Body of pancreas (tissue), 4 donors: Measurements from ENCODE around the gene ECT2L. TPM values are rescaled to one million over a fixed set of nuclear protein-coding genes. Genes with fewer than 3 reads are reported as not detected.
A peak's percentile ranks its signal among the peaks of the same experiment; 100 is the strongest.

ENCODE experiments used
- ATAC-seq: fragments of 150-250 bp; one replicate; pipeline ENCODE4 v1.9.1; 2016
- DNase-seq, 4 donors: peaks; one replicate each; pipeline ENCODE4 v3.0.0-alpha.2; 2019
- H3K27ac ChIP-seq, 4 donors: fragments of 200-600 bp; sonication (generic); 1 replicate in 3 of 4; 2 replicates in 1 of 4; pipeline versions ENCODE4 v1.5.1 to v1.6.1; 2016 to 2019; ENCODE audit warnings: mild to moderate bottlenecking in 1 of 4, mixed read lengths in 1 of 4, moderate library complexity in 1 of 4
- H3K27me3 ChIP-seq, 2 donors: fragments of 200-600 bp; sonication (generic); one replicate each; pipeline ENCODE4 v1.6.0; 2016; ENCODE audit warnings: mild to moderate bottlenecking in 1 of 2
- H3K36me3 ChIP-seq, 2 donors: fragments of 200-600 bp; sonication (generic); replicated peaks in 1 of 2; 2 replicates each; pipeline ENCODE4 v1.5.1; 2016; ENCODE audit warnings: low read depth in 2 of 2; ENCODE audit not compliant: insufficient read depth in 1 of 2
- H3K4me1 ChIP-seq: fragments of 200-600 bp; sonication (generic); one replicate; pipeline ENCODE4 v1.6.0; 2016
- H3K4me3 ChIP-seq, 2 donors: fragments of 200-600 bp; sonication (generic); 1 replicate in 1 of 2; 2 replicates in 1 of 2; pipeline ENCODE4 v1.5.1; 2016 to 2019
- H3K9me3 ChIP-seq, 3 donors: fragments of 200-600 bp; sonication (generic); 1 replicate in 2 of 3; 2 replicates in 1 of 3; pipeline ENCODE4 v1.5.1; 2016
- CTCF ChIP-seq, 7 experiments: fragments of 450-650 bp in 4 of 7; fragments of 200-600 bp in 3 of 7; sonication (generic) in 3 of 7; IDR thresholded peaks; one replicate each; pipeline ENCODE4 v1.5.1; 2016 to 2019; ENCODE audit warnings: antibody characterized with exemption in 7 of 7
- POLR2A ChIP-seq, 3 donors: fragments of 450-650 bp; IDR thresholded peaks; one replicate each; pipeline ENCODE4 v1.6.1; 2016; ENCODE audit warnings: antibody characterized with exemption in 3 of 3, mild to moderate bottlenecking in 2 of 3
- WGBS, 2 donors: methylation state at CpG; one replicate each; pipeline ENCODE4 v1.1.5; 2017; 5-methylcytosine and 5-hydroxymethylcytosine counted together
- intact Hi-C: fragments of 100-400 bp; cut with DNase I; formaldehyde crosslinking; loops from one replicate; pipeline ENCODE4 v1.15.1; 2023
- total RNA-seq, 2 donors: library from RNA; depleted of rRNA; stranded (reverse); fragments of >200 nt; gene quantifications; one replicate each; pipeline ENCODE4 v1.1.0, GENCODE V29; 2016

The ECT2L gene
- total RNA-seq, 2 donors from 2014 or later, result not detected

GRCh38 chr6:138824482-138825144, 28.7 kb downstream of the ECT2L start:
- ATAC-seq, result no peak
- DNase-seq, result no peak
- intact Hi-C loops, result no loop called here
- H3K4me3 ChIP-seq, result no peak overlapping the region
- WGBS, 2 donors, result 73 to 76% methylated on average over 11 of the region's 11 CpGs
- H3K36me3 ChIP-seq, result no peaks in the 10 kb centered on the region
- TF ChIP-seq POLR2A (IDR thresholded peaks at IDR 0.05), result no peak
- H3K4me1 ChIP-seq, result no peaks in the 10 kb centered on the region
- no peak overlapping the region for H3K27ac ChIP-seq
- H3K27me3 ChIP-seq, result no peaks in the 10 kb centered on the region
- no peaks in the 10 kb centered on the region for H3K9me3 ChIP-seq

- no peak overlapping the region for H3K27ac ChIP-seq
- H3K4me1 ChIP-seq, result peaks cover 5% of the 10 kb centered on the region
- H3K4me3 ChIP-seq, result no peak overlapping the region
- ATAC-seq (no peak), DNase-seq (no peak)
- H3K36me3 ChIP-seq, result no peaks in the 10 kb centered on the region
- H3K27me3 ChIP-seq, result no peaks in the 10 kb centered on the region
- no peaks in the 10 kb centered on the region for H3K9me3 ChIP-seq
- 65 to 74% methylated on average over 7 of the region's 7 CpGs for WGBS, 2 donors
- TF ChIP-seq CTCF (IDR thresholded peaks at IDR 0.05), result no peak
- TF ChIP-seq POLR2A (IDR thresholded peaks at IDR 0.05), result no peak
- intact Hi-C loops, result no loop called here
These were observed 34.4 kb downstream of the ECT2L start for GRCh38 chr6:138830248-138830647.

- Histone ChIP-seq H3K4me3 (no peak overlapping the region), H3K36me3 (no peaks in the 10 kb centered on the region), H3K4me1 (peaks cover 5% of the 10 kb centered on the region), H3K27me3 (no peaks in the 10 kb centered on the region), H3K27ac (no peak overlapping the region), H3K9me3 (no peaks in the 10 kb centered on the region)
- TF ChIP-seq CTCF (IDR thresholded peaks at IDR 0.05), result no peak
- TF ChIP-seq POLR2A (IDR thresholded peaks at IDR 0.05), result no peak
- DNase-seq (no peak), ATAC-seq (no peak)
- intact Hi-C loops, result no loop called here
- WGBS, 2 donors, result 78 to 86% methylated on average over 2 of the region's 2 CpGs
These were observed 36.3 kb downstream of the ECT2L start for GRCh38 chr6:138832182-138832581.

GRCh38 chr6:138833816-138834539, 38.1 kb downstream of the ECT2L start:
- Histone ChIP-seq H3K4me1 (peaks cover 5% of the 10 kb centered on the region), H3K9me3 (no peaks in the 10 kb centered on the region), H3K27ac (no peak overlapping the region), H3K27me3 (no peaks in the 10 kb centered on the region), H3K4me3 (no peak overlapping the region), H3K36me3 (no peaks in the 10 kb centered on the region)
- TF ChIP-seq POLR2A (IDR thresholded peaks at IDR 0.05) (no peak), CTCF (IDR thresholded peaks at IDR 0.05) (no peak)
- peak; percentile 30 for ATAC-seq
- 47 to 52% methylated on average over 4 of the region's 4 CpGs for WGBS, 2 donors
- intact Hi-C loops, result no loop called here
- peak in 3 of 4 donors; percentile 21 to 31 (median 27) for DNase-seq

- intact Hi-C loops, result no loop called here
- no peak for TF ChIP-seq POLR2A (IDR thresholded peaks at IDR 0.05)
- TF ChIP-seq CTCF (IDR thresholded peaks at IDR 0.05), result no peak
- 72 to 87% methylated on average over 6 of the region's 6 CpGs for WGBS, 2 donors
- Histone ChIP-seq H3K9me3 (no peaks in the 10 kb centered on the region), H3K4me3 (no peak overlapping the region), H3K36me3 (no peaks in the 10 kb centered on the region), H3K27ac (no peak overlapping the region), H3K4me1 (peaks cover 5% of the 10 kb centered on the region), H3K27me3 (no peaks in the 10 kb centered on the region)
- DNase-seq, result no peak
- ATAC-seq, result no peak
These were observed 41.4 kb downstream of the ECT2L start for GRCh38 chr6:138837246-138837645.
